Osteoblast (primary cell): ENCODE data around the gene PCLAF. TPM values are rescaled to one million over a fixed set of nuclear protein-coding genes. Genes with fewer than 3 reads are reported as not detected.
A peak's percentile ranks its signal among the peaks of the same experiment; 100 is the strongest.

Source experiments
- DNase-seq: peaks from one replicate; pipeline ENCODE4 v3.0.0; 2011; ENCODE audit warnings: low spot score, mixed read lengths; ENCODE audit not compliant: insufficient read length; ENCODE audit errors: missing footprints
- H2AFZ ChIP-seq: 2 replicates; pipeline ENCODE4 v1.6.0; 2011; ENCODE audit warnings: mild to moderate bottlenecking, low read length
- H3K27ac ChIP-seq: 2 replicates; pipeline ENCODE4 v1.5.1; 2011; ENCODE audit warnings: mild to moderate bottlenecking, low read depth, low read length, moderate library complexity
- H3K27me3 ChIP-seq: 2 replicates; pipeline ENCODE4 v1.6.0; 2012; ENCODE audit warnings: mild to moderate bottlenecking, control low read depth, inconsistent platforms, low read length, moderate library complexity; ENCODE audit not compliant: insufficient read depth
- H3K36me3 ChIP-seq: 2 replicates; pipeline ENCODE4 v1.5.1; 2011; ENCODE audit warnings: mild to moderate bottlenecking, low read length, control low read depth, moderate library complexity; ENCODE audit not compliant: insufficient read depth
- H3K4me1 ChIP-seq: 2 replicates; pipeline ENCODE4 v1.5.1; 2011; ENCODE audit warnings: mild to moderate bottlenecking, low read length, control low read depth, moderate library complexity; ENCODE audit not compliant: insufficient read depth
- H3K4me2 ChIP-seq: 2 replicates; pipeline ENCODE4 v1.6.0; 2011; ENCODE audit warnings: mild to moderate bottlenecking, low read length; ENCODE audit not compliant: insufficient read depth
- H3K4me3 ChIP-seq: fragments of 200-600 bp; sonication (generic); 3 replicates; pipeline ENCODE4 v1.5.1; 2012; ENCODE audit warnings: mild to moderate bottlenecking, low read length, inconsistent platforms; ENCODE audit not compliant: insufficient read depth
- H3K79me2 ChIP-seq: 2 replicates; pipeline ENCODE4 v1.6.0; 2012; ENCODE audit warnings: mild to moderate bottlenecking, low read length, control low read depth, inconsistent platforms; ENCODE audit not compliant: insufficient read depth
- H3K9me3 ChIP-seq: 2 replicates; pipeline ENCODE4 v1.5.1; 2011; ENCODE audit warnings: low read depth, low read length, control low read depth
- H4K20me1 ChIP-seq: 2 replicates; pipeline ENCODE4 v1.6.0; 2012; ENCODE audit warnings: mild to moderate bottlenecking, low read length, control low read depth; ENCODE audit not compliant: insufficient read depth
- CTCF ChIP-seq: IDR thresholded peaks from 2 replicates; pipeline ENCODE4 v1.5.1; 2011; ENCODE audit warnings: mild to moderate bottlenecking, low read depth, low read length, moderate library complexity; ENCODE audit errors: extremely low read depth
- total RNA-seq: library from RNA; depleted of rRNA; stranded (reverse); fragments of >200 nt; gene quantifications from 2 replicates; pipeline ENCODE4 v1.2.3, GENCODE V29; 2012

Gene PCLAF
- total RNA-seq, 1 donor: 20.6 TPM

- Histone ChIP-seq H3K9me3 (no peaks in the 10 kb centered on the region), H3K36me3 (peaks cover 46% of the 10 kb centered on the region), H3K4me2 (no peak overlapping the region), H4K20me1 (peaks cover 2% of the 10 kb centered on the region), H3K4me3 (no peak overlapping the region), H3K4me1 (peaks cover 9% of the 10 kb centered on the region), H3K27ac (no peak overlapping the region), H2AFZ (no peak overlapping the region), H3K79me2 (no peaks in the 10 kb centered on the region), H3K27me3 (no peaks in the 10 kb centered on the region)
- no peak for DNase-seq
- TF ChIP-seq CTCF: peak; percentile 31
These were observed 45.7 kb upstream of the PCLAF start for GRCh38 chr15:64426845-64427465.

GRCh38 chr15:64425221-64425620 lies 44.0 kb upstream of the PCLAF start:
- no peak overlapping the region for H3K27ac ChIP-seq
- H3K27me3 ChIP-seq: no peaks in the 10 kb centered on the region
- H3K4me3 ChIP-seq: no peak overlapping the region
- no peaks in the 10 kb centered on the region for H3K79me2 ChIP-seq
- H3K4me1 ChIP-seq: peaks cover 9% of the 10 kb centered on the region
- peaks cover 2% of the 10 kb centered on the region for H4K20me1 ChIP-seq
- TF ChIP-seq CTCF: no peak
- peaks cover 49% of the 10 kb centered on the region for H3K36me3 ChIP-seq
- H3K9me3 ChIP-seq: no peaks in the 10 kb centered on the region
- no peak for DNase-seq
- H3K4me2 ChIP-seq: no peak overlapping the region
- no peak overlapping the region for H2AFZ ChIP-seq

- Histone ChIP-seq H2AFZ (no peak overlapping the region), H3K4me2 (no peak overlapping the region), H3K36me3 (peaks cover 54% of the 10 kb centered on the region), H3K4me1 (no peaks in the 10 kb centered on the region), H3K27me3 (no peaks in the 10 kb centered on the region), H3K27ac (no peak overlapping the region), H3K9me3 (no peaks in the 10 kb centered on the region), H4K20me1 (peaks cover 2% of the 10 kb centered on the region), H3K79me2 (no peaks in the 10 kb centered on the region), H3K4me3 (no peak overlapping the region)
- DNase-seq: peak; percentile 8
- TF ChIP-seq CTCF: no peak
These were observed 42.7 kb upstream of the PCLAF start for GRCh38 chr15:64423970-64424369.

GRCh38 chr15:64422697-64423096 lies 41.5 kb upstream of the PCLAF start:
- H3K27me3 ChIP-seq: no peaks in the 10 kb centered on the region
- H2AFZ ChIP-seq: no peak overlapping the region
- H3K4me3 ChIP-seq: no peak overlapping the region
- no peak overlapping the region for H3K4me2 ChIP-seq
- peaks cover 2% of the 10 kb centered on the region for H4K20me1 ChIP-seq
- no peaks in the 10 kb centered on the region for H3K79me2 ChIP-seq
- DNase-seq: peak; percentile 8
- H3K27ac ChIP-seq: no peak overlapping the region
- H3K36me3 ChIP-seq: peaks cover 56% of the 10 kb centered on the region
- TF ChIP-seq CTCF: no peak
- H3K9me3 ChIP-seq: no peaks in the 10 kb centered on the region
- no peaks in the 10 kb centered on the region for H3K4me1 ChIP-seq
